HEK293 (cell line): Measurements from ENCODE around the gene CLMN.

ENCODE experiments used
- EGR2 ChIP-seq: fragments of 450-650 bp; formaldehyde crosslinking; IDR thresholded peaks from 2 replicates; pipeline ENCODE4 v1.5.1; 2016; ENCODE audit warnings: low read depth, missing biosample characterization, missing genetic modification characterization
- GLIS1 ChIP-seq: fragments of 450-650 bp; formaldehyde crosslinking; IDR thresholded peaks from 2 replicates; pipeline ENCODE4 v1.5.1; 2016; ENCODE audit warnings: missing biosample characterization, missing genetic modification characterization
- HOXC10 ChIP-seq: sonication (generic); formaldehyde crosslinking; IDR thresholded peaks from 2 replicates; pipeline ENCODE4 v1.8.1; 2023; ENCODE audit warnings: mild to moderate bottlenecking, missing genetic modification reagents
- IKZF3 ChIP-seq: fragments of 450-650 bp; IDR thresholded peaks from 2 replicates; pipeline ENCODE4 v1.5.0; 2018; ENCODE audit warnings: missing biosample characterization, mild to moderate bottlenecking, missing genetic modification characterization, moderate library complexity
- KLF1 ChIP-seq: fragments of 450-650 bp; formaldehyde crosslinking; IDR thresholded peaks from 2 replicates; pipeline ENCODE4 v1.5.1; 2016; ENCODE audit warnings: missing biosample characterization, missing genetic modification characterization
- OSR2 ChIP-seq: fragments of 450-650 bp; formaldehyde crosslinking; IDR thresholded peaks from 2 replicates; pipeline ENCODE4 v1.5.1; 2016; ENCODE audit warnings: missing biosample characterization, missing genetic modification characterization
- SALL2 ChIP-seq: fragments of 450-650 bp; formaldehyde crosslinking; IDR thresholded peaks from 2 replicates; pipeline ENCODE4 v1.5.0; 2017; ENCODE audit warnings: missing biosample characterization, mild to moderate bottlenecking, missing genetic modification characterization, borderline replicate concordance
- SP2 ChIP-seq: fragments of 450-650 bp; formaldehyde crosslinking; IDR thresholded peaks from 2 replicates; pipeline ENCODE4 v1.5.1; 2016; ENCODE audit warnings: missing biosample characterization, missing genetic modification characterization
- YY2 ChIP-seq: fragments of 450-650 bp; formaldehyde crosslinking; IDR thresholded peaks from 2 replicates; pipeline ENCODE4 v1.5.1; 2016; ENCODE audit warnings: missing biosample characterization, missing genetic modification characterization
- ZFHX2 ChIP-seq: fragments of 450-650 bp; formaldehyde crosslinking; conservative IDR thresholded peaks from 2 replicates; pipeline ENCODE4 v1.5.1; 2016; ENCODE audit warnings: missing biosample characterization, missing genetic modification characterization
- ZFP3 ChIP-seq: fragments of 450-650 bp; formaldehyde crosslinking; IDR thresholded peaks from 2 replicates; pipeline ENCODE4 v1.5.1; 2016; ENCODE audit warnings: low read depth, missing biosample characterization, missing genetic modification characterization
- ZFP37 ChIP-seq: fragments of 450-650 bp; formaldehyde crosslinking; IDR thresholded peaks from 2 replicates; pipeline ENCODE4 v1.5.1; 2016; ENCODE audit warnings: missing biosample characterization, missing genetic modification characterization
- ZNF174 ChIP-seq: fragments of 450-650 bp; formaldehyde crosslinking; IDR thresholded peaks from 2 replicates; pipeline ENCODE4 v1.5.0; 2017; ENCODE audit warnings: missing biosample characterization, mild to moderate bottlenecking, missing genetic modification characterization
- ZNF2 ChIP-seq: fragments of 450-650 bp; formaldehyde crosslinking; IDR thresholded peaks from 2 replicates; pipeline ENCODE4 v1.5.1; 2016; ENCODE audit warnings: missing biosample characterization, missing genetic modification characterization
- ZNF266 ChIP-seq: fragments of 450-650 bp; formaldehyde crosslinking; IDR thresholded peaks from 2 replicates; pipeline ENCODE4 v1.5.1; 2016; ENCODE audit warnings: missing biosample characterization, missing genetic modification characterization, low read depth
- ZNF302 ChIP-seq: fragments of 450-650 bp; formaldehyde crosslinking; IDR thresholded peaks from 2 replicates; pipeline ENCODE4 v1.5.1; 2016; ENCODE audit warnings: missing biosample characterization, missing genetic modification characterization, low read depth
- ZNF341 ChIP-seq: fragments of 450-650 bp; formaldehyde crosslinking; IDR thresholded peaks from 2 replicates; pipeline ENCODE4; 2016; ENCODE audit warnings: low read depth, missing biosample characterization, missing genetic modification characterization
- ZNF354C ChIP-seq: fragments of 450-650 bp; formaldehyde crosslinking; IDR thresholded peaks from 2 replicates; pipeline ENCODE4 v1.5.1; 2016; ENCODE audit warnings: missing biosample characterization, missing genetic modification characterization, low read depth, borderline replicate concordance
- ZNF366 ChIP-seq: fragments of 450-650 bp; formaldehyde crosslinking; conservative IDR thresholded peaks from 2 replicates; pipeline ENCODE4 v1.5.1; 2016; ENCODE audit warnings: missing biosample characterization, missing genetic modification characterization
- ZNF404 ChIP-seq: fragments of 450-650 bp; formaldehyde crosslinking; IDR thresholded peaks from 2 replicates; pipeline ENCODE4 v1.5.1; 2017; ENCODE audit warnings: missing biosample characterization, missing genetic modification characterization
- ZNF473 ChIP-seq: fragments of 450-650 bp; formaldehyde crosslinking; IDR thresholded peaks from 2 replicates; pipeline ENCODE4 v1.5.1; 2017; ENCODE audit warnings: missing biosample characterization, missing genetic modification characterization
- ZNF48 ChIP-seq: fragments of 450-650 bp; formaldehyde crosslinking; IDR thresholded peaks from 2 replicates; pipeline ENCODE4 v1.5.1; 2016; ENCODE audit warnings: missing biosample characterization, missing genetic modification characterization
- ZNF529 ChIP-seq: fragments of 450-650 bp; formaldehyde crosslinking; IDR thresholded peaks from 2 replicates; pipeline ENCODE4 v1.5.1; 2017; ENCODE audit warnings: missing genetic modification characterization, missing biosample characterization; ENCODE audit not compliant: insufficient replicate concordance
- ZNF544 ChIP-seq: fragments of 450-650 bp; formaldehyde crosslinking; IDR thresholded peaks from 2 replicates; pipeline ENCODE4 v1.5.0; 2017; ENCODE audit warnings: missing biosample characterization, missing genetic modification characterization
- ZNF629 ChIP-seq: fragments of 450-650 bp; formaldehyde crosslinking; IDR thresholded peaks from 2 replicates; pipeline ENCODE4 v1.5.1; 2017; ENCODE audit warnings: missing biosample characterization, missing genetic modification characterization
- ZNF701 ChIP-seq: fragments of 450-650 bp; formaldehyde crosslinking; IDR thresholded peaks from 2 replicates; pipeline ENCODE4 v1.5.1; 2016; ENCODE audit warnings: missing biosample characterization, missing genetic modification characterization
- TF ChIP-seq, protein P1 (sequence below): fragments of 450-650 bp; formaldehyde crosslinking; IDR thresholded peaks from 2 replicates; pipeline ENCODE4 v1.5.1; 2016; ENCODE audit warnings: missing biosample characterization, missing genetic modification characterization
- TF ChIP-seq, protein P2 (sequence below): fragments of 450-650 bp; formaldehyde crosslinking; IDR thresholded peaks from 2 replicates; pipeline ENCODE4 v1.5.1; 2017; ENCODE audit warnings: missing biosample characterization, missing genetic modification characterization
- TF ChIP-seq, protein P3 (sequence below): fragments of 450-650 bp; formaldehyde crosslinking; IDR thresholded peaks from 2 replicates; pipeline ENCODE4 v1.5.1; 2016; ENCODE audit warnings: missing biosample characterization, missing genetic modification characterization
- TF ChIP-seq, protein P4 (sequence below): fragments of 450-650 bp; formaldehyde crosslinking; IDR thresholded peaks from 2 replicates; pipeline ENCODE4 v1.5.1; 2016; ENCODE audit warnings: missing biosample characterization, missing genetic modification characterization, borderline replicate concordance
- TF ChIP-seq, protein P5 (sequence below): fragments of 450-650 bp; formaldehyde crosslinking; IDR thresholded peaks from 2 replicates; pipeline ENCODE4 v1.5.1; 2017; ENCODE audit warnings: missing biosample characterization, missing genetic modification characterization
- TF ChIP-seq, protein P6 (sequence below): fragments of 450-650 bp; formaldehyde crosslinking; IDR thresholded peaks from 2 replicates; pipeline ENCODE4 v1.5.1; 2016; ENCODE audit warnings: missing biosample characterization, missing genetic modification characterization

CLMN gene

DNA sequence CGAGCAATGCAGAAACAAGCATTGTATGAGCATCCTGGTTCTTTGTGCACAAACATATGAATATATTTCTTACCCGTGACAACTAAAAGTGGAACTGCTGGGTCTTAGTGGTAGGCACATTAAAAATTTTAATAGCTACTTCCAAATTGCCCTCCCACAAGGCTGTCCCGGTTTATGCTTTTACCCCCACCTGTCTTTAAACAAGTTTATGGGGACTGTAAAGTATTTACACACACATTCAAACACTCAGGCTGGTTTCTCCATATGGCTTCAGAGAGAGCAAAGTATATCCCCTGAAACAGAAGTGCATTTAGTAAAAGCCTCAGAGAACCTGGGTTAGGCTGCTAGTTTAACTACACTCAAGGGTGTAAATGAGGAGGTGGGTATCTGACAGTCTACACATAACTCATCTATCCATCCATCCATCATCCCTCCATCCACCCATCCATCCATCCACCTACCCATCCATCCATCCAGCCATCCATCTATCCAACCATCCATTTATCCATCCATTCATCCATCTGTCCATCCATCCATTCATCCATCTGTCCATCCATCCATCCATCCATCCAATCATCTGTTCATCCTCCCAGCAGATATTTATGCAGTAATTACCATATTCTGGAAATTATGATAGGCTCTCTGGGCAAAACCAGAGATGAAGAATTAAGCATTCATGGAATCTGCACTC is 86.7 kb downstream of the CLMN start (continued):
- TF ChIP-seq, protein P1, sequence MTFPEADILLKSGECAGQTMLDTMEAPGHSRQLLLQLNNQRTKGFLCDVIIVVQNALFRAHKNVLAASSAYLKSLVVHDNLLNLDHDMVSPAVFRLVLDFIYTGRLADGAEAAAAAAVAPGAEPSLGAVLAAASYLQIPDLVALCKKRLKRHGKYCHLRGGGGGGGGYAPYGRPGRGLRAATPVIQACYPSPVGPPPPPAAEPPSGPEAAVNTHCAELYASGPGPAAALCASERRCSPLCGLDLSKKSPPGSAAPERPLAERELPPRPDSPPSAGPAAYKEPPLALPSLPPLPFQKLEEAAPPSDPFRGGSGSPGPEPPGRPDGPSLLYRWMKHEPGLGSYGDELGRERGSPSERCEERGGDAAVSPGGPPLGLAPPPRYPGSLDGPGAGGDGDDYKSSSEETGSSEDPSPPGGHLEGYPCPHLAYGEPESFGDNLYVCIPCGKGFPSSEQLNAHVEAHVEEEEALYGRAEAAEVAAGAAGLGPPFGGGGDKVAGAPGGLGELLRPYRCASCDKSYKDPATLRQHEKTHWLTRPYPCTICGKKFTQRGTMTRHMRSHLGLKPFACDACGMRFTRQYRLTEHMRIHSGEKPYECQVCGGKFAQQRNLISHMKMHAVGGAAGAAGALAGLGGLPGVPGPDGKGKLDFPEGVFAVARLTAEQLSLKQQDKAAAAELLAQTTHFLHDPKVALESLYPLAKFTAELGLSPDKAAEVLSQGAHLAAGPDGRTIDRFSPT, result no peak
- TF ChIP-seq YY2 (tag by site-specific recombination) (no peak), HOXC10 (no peak), SALL2 (tag by site-specific recombination) (no peak), ZNF341 (tag by site-specific recombination) (peak; percentile 78), ZNF544 (tag by site-specific recombination) (no peak), ZNF266 (tag by site-specific recombination) (no peak), ZNF529 (tag by site-specific recombination) (no peak), KLF1 (tag by site-specific recombination) (no peak), ZFP37 (tag by site-specific recombination) (no peak), ZNF473 (no peak), SP2 (no peak), ZNF302 (tag by site-specific recombination) (no peak), ZNF48 (tag by site-specific recombination) (no peak), ZNF2 (tag by site-specific recombination) (no peak), ZNF174 (tag by site-specific recombination) (no peak), ZNF354C (tag by site-specific recombination) (no peak), IKZF3 (tag by site-specific recombination) (peak; percentile 45; the same call in 1 of the 2 replicates), OSR2 (tag by site-specific recombination) (no peak), ZFHX2 (tag by site-specific recombination) (peak; percentile 6; the same call in 1 of the 2 replicates), GLIS1 (peak; percentile 98), ZNF629 (tag by site-specific recombination) (no peak), EGR2 (tag by site-specific recombination) (no peak), ZNF701 (tag by site-specific recombination) (no peak), ZFP3 (tag by site-specific recombination) (no peak), ZNF404 (tag by site-specific recombination) (no peak), ZNF366 (tag by site-specific recombination) (peak; percentile 100)
- TF ChIP-seq, protein P2, sequence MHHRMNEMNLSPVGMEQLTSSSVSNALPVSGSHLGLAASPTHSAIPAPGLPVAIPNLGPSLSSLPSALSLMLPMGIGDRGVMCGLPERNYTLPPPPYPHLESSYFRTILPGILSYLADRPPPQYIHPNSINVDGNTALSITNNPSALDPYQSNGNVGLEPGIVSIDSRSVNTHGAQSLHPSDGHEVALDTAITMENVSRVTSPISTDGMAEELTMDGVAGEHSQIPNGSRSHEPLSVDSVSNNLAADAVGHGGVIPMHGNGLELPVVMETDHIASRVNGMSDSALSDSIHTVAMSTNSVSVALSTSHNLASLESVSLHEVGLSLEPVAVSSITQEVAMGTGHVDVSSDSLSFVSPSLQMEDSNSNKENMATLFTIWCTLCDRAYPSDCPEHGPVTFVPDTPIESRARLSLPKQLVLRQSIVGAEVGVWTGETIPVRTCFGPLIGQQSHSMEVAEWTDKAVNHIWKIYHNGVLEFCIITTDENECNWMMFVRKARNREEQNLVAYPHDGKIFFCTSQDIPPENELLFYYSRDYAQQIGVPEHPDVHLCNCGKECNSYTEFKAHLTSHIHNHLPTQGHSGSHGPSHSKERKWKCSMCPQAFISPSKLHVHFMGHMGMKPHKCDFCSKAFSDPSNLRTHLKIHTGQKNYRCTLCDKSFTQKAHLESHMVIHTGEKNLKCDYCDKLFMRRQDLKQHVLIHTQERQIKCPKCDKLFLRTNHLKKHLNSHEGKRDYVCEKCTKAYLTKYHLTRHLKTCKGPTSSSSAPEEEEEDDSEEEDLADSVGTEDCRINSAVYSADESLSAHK (tag by site-specific recombination), result no peak
- TF ChIP-seq, protein P3, sequence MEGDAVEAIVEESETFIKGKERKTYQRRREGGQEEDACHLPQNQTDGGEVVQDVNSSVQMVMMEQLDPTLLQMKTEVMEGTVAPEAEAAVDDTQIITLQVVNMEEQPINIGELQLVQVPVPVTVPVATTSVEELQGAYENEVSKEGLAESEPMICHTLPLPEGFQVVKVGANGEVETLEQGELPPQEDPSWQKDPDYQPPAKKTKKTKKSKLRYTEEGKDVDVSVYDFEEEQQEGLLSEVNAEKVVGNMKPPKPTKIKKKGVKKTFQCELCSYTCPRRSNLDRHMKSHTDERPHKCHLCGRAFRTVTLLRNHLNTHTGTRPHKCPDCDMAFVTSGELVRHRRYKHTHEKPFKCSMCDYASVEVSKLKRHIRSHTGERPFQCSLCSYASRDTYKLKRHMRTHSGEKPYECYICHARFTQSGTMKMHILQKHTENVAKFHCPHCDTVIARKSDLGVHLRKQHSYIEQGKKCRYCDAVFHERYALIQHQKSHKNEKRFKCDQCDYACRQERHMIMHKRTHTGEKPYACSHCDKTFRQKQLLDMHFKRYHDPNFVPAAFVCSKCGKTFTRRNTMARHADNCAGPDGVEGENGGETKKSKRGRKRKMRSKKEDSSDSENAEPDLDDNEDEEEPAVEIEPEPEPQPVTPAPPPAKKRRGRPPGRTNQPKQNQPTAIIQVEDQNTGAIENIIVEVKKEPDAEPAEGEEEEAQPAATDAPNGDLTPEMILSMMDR (tag by site-specific recombination), result no peak
- TF ChIP-seq, protein P4, sequence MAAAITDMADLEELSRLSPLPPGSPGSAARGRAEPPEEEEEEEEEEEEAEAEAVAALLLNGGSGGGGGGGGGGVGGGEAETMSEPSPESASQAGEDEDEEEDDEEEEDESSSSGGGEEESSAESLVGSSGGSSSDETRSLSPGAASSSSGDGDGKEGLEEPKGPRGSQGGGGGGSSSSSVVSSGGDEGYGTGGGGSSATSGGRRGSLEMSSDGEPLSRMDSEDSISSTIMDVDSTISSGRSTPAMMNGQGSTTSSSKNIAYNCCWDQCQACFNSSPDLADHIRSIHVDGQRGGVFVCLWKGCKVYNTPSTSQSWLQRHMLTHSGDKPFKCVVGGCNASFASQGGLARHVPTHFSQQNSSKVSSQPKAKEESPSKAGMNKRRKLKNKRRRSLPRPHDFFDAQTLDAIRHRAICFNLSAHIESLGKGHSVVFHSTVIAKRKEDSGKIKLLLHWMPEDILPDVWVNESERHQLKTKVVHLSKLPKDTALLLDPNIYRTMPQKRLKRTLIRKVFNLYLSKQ, result no peak
- TF ChIP-seq, protein P5, sequence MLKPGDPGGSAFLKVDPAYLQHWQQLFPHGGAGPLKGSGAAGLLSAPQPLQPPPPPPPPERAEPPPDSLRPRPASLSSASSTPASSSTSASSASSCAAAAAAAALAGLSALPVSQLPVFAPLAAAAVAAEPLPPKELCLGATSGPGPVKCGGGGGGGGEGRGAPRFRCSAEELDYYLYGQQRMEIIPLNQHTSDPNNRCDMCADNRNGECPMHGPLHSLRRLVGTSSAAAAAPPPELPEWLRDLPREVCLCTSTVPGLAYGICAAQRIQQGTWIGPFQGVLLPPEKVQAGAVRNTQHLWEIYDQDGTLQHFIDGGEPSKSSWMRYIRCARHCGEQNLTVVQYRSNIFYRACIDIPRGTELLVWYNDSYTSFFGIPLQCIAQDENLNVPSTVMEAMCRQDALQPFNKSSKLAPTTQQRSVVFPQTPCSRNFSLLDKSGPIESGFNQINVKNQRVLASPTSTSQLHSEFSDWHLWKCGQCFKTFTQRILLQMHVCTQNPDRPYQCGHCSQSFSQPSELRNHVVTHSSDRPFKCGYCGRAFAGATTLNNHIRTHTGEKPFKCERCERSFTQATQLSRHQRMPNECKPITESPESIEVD, result peak; percentile 41; the same call in 1 of the 2 replicates
- TF ChIP-seq, protein P6, sequence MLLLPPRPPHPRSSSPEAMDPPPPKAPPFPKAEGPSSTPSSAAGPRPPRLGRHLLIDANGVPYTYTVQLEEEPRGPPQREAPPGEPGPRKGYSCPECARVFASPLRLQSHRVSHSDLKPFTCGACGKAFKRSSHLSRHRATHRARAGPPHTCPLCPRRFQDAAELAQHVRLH (tag by site-specific recombination), result no peak
